Neutrophil (primary cell): ENCODE results near the gene C6orf47.
A peak's percentile ranks its signal among the peaks of the same experiment; 100 is the strongest.

Experiments
- H3K27ac ChIP-seq: fragments of 200-600 bp; sonication (generic); 2 replicates; pipeline ENCODE4 v1.5.1; 2016; ENCODE audit warnings: mild to moderate bottlenecking, moderate library complexity
- H3K27me3 ChIP-seq: fragments of 200-600 bp; sonication (generic); 2 replicates; pipeline ENCODE4 v1.6.0; 2016; ENCODE audit warnings: mild to moderate bottlenecking
- H3K36me3 ChIP-seq: fragments of 200-600 bp; sonication (generic); 2 replicates; pipeline ENCODE4 v1.5.1; 2017
- H3K4me1 ChIP-seq, 2 experiments: fragments of 200-600 bp in 1 of 2; sonication (generic) in 1 of 2; 1 replicate in 1 of 2; 2 replicates in 1 of 2; pipeline versions ENCODE4 v1.5.1 to v1.6.1; 2013 to 2016; ENCODE audit warnings: low read depth in 1 of 2, low read length in 1 of 2, mild to moderate bottlenecking in 1 of 2, moderate library complexity in 1 of 2; ENCODE audit not compliant: control insufficient read depth in 1 of 2, insufficient read depth in 1 of 2
- H3K4me3 ChIP-seq, 2 experiments: fragments of 200-600 bp in 1 of 2; sonication (generic) in 1 of 2; 1 replicate in 1 of 2; 2 replicates in 1 of 2; pipeline ENCODE4 v1.5.1; 2013 to 2016; ENCODE audit warnings: low read depth in 1 of 2, low read length in 1 of 2, mild to moderate bottlenecking in 1 of 2, moderate library complexity in 1 of 2
- H3K9me3 ChIP-seq: fragments of 200-600 bp; sonication (generic); 2 replicates; pipeline ENCODE4 v1.5.1; 2016
- TF ChIP-seq, protein P1 (sequence below): fragments of 200-600 bp; sonication (generic); IDR thresholded peaks from 2 replicates; pipeline ENCODE4 v1.5.1; 2016; ENCODE audit warnings: antibody characterized with exemption

The C6orf47 gene

DNA sequence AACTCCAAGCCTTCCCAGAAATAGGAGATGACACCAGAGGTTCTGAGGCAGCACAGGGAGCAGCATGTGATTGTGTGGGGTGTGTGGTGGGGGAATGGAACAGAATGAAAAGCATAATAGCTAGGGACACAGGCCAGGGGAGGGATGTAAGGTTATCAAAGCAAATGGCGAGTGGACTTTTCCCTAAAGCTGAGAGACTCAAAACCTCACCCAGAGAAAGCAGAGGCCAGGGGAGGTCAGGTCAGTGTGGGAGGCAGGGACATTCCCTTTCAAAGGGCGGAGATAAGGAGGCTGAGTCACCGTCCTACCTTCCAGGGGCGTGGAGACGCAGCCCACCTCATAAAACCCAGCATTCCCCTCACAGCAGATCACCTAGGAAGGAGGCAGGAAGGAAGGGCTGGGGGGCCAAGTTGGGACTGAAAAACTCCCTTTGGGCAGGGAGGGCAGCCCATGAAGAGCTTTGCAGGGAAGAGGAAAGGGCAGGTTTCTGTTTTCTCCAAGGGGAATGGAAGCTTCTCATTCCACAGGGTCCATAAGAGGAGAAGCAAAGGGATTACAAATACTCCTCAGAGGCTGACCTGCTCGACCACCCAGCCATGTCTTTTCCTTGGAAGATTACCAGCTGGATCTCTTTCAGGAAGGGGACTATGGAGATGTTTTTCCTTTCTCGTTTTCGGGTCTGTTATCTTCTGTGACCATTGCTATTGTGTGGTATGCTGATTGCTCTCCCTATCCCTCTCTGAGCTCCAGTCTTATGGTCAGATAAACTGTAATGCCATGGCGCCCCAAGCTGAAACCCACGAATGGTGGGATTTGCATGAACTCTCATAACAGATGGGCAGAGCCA, 29.9 kb upstream of the C6orf47 start:
- Histone ChIP-seq H3K4me1 (no peaks in the 10 kb centered on the region), H3K27ac (no peak overlapping the region), H3K27me3 (no peaks in the 10 kb centered on the region), H3K36me3 (peaks cover 100% of the 10 kb centered on the region), H3K4me3 (no peak overlapping the region), H3K9me3 (no peaks in the 10 kb centered on the region)
- TF ChIP-seq, protein P1, sequence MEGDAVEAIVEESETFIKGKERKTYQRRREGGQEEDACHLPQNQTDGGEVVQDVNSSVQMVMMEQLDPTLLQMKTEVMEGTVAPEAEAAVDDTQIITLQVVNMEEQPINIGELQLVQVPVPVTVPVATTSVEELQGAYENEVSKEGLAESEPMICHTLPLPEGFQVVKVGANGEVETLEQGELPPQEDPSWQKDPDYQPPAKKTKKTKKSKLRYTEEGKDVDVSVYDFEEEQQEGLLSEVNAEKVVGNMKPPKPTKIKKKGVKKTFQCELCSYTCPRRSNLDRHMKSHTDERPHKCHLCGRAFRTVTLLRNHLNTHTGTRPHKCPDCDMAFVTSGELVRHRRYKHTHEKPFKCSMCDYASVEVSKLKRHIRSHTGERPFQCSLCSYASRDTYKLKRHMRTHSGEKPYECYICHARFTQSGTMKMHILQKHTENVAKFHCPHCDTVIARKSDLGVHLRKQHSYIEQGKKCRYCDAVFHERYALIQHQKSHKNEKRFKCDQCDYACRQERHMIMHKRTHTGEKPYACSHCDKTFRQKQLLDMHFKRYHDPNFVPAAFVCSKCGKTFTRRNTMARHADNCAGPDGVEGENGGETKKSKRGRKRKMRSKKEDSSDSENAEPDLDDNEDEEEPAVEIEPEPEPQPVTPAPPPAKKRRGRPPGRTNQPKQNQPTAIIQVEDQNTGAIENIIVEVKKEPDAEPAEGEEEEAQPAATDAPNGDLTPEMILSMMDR: no peak

DNA sequence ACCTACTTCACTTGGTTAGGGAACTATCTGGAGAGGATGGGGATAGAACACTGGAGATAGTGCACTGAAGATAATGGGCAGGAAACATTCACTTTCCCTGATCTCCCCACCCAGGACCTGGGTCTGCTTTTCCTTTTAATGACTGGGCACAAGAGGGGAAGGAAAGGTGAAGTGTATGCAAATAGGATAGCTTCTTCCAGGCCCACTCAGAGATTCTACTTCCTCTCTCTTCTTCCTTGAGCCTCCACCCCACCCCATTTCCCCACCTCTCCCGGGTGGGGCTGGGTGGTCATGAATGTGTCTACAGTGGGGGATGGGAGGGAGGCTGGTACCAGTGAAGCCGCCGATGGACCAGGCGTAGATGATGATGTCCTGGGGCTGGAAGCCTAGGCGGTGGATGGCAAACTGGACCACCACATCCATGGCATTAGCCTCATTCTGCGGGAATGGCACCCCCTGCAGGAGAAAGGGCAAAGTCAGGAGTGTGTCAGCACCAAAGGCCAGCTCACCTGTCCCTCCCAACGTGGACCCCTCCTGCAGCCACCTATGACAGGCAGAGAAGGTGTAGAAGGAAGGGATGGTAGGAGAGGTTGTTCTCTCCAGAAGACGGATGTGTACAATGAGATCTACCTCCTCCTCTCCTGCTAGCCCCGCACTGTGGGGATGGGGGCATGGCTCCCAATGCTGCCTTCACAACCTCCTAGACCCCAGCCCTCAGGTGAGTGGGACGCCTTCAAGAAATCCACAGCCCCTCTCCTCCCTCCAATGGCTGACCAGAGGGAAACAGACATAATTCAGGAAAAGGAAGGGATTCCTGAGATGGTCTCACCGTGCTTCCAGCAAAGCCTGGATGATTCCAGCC, 28.9 kb upstream of the C6orf47 start:
- no peaks in the 10 kb centered on the region for H3K27me3 ChIP-seq
- peak overlapping the region; percentile 23 for H3K27ac ChIP-seq
- H3K4me1 ChIP-seq: no peaks in the 10 kb centered on the region
- H3K36me3 ChIP-seq: peaks cover 98% of the 10 kb centered on the region
- no peaks in the 10 kb centered on the region for H3K9me3 ChIP-seq
- H3K4me3 ChIP-seq: no peak overlapping the region
- TF ChIP-seq, protein P1: no peak

DNA sequence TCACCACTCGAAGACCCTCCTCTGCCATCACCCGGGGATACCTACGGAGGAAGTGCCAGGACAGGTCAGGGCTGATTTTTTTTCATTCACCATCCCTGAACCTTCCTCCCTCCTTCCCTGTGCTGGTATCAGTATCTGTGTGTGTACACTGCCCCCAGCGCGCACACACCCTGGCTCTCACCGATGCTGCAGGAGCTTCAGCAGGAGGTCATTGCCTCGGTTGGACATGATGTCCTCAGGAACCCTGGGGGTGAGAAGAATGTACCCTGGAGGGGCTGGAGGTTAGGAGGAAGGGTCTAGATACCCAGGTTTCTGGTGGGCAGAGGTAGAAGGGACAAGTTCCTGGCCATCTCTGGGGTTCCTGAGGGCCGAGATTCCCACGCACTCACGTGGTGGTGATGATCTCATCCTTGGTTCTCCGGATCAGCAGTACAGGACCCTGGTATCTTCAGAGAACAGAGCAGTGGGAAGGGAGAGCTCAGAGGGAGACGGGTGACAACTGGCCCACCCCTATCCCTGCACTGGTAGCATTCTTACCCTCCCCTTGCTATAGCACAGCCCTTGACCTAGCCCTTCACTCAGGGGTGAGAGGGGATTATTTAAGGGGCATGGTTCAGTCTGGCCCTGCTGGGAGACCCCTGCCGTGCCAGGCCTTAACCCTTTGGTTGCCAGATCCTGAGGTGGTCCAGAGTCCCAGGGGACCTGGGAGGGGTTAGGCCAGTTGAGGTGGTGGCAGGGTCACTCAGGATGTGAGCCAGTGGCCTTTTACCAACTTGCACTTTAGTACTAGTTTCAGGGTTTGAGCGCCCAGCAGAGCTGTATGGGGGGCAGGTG, 27.5 kb upstream of the C6orf47 start:
- Histone ChIP-seq H3K27ac (no peak overlapping the region), H3K4me3 (no peak overlapping the region), H3K27me3 (peaks cover 3% of the 10 kb centered on the region), H3K9me3 (no peaks in the 10 kb centered on the region), H3K36me3 (peaks cover 97% of the 10 kb centered on the region), H3K4me1 (peaks cover 0 to 4% of the 10 kb centered on the region in 2 experiments)
- TF ChIP-seq, protein P1: no peak

DNA sequence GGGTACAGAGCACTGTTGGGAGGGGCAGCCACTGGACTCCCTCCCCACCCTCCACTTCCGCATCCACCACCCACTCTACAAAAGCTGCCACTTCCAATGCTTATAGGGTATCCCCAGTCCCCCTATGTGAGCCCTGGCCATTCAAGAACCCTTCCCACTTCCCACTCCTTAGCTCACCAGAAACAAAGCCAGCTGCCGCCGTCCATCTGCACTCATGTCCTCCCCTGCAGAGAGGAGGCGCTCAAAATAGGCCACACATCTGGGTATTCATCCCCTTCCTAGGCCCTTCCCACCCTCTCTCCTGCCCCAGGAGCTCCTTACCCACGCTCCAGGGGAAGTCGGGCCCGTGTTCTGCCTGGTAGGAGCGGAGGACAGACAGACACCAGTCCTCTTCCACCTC, 26.7 kb upstream of the C6orf47 start:
- no peaks in the 10 kb centered on the region for H3K9me3 ChIP-seq
- H3K4me1 ChIP-seq: peaks cover 0 to 6% of the 10 kb centered on the region in 2 experiments
- H3K4me3 ChIP-seq: no peak overlapping the region
- TF ChIP-seq, protein P1: no peak
- H3K27me3 ChIP-seq: peaks cover 8% of the 10 kb centered on the region
- H3K36me3 ChIP-seq: peaks cover 93% of the 10 kb centered on the region
- no peak overlapping the region for H3K27ac ChIP-seq

DNA sequence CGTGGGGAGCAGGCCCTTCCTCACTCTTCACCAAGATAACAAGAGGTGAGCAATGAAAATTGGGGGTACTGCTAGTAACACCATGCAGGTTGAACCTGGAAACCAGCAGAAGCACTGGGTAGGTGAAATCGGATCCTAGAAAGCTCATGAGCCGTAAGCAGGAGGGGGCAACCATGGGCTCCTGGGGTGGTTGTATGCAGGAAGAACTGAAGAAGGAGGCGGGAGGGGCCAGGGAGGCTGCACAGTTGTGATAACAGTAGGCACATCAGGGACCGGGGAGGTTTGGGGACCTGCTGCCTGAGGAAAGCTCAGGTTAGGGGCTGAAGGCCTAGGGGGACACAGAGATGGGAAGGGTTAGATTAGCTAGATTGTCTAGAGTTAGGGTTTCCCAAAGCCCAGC, 25.9 kb upstream of the C6orf47 start:
- Histone ChIP-seq H3K27ac (peak overlapping the region; percentile 36), H3K4me1 (peaks cover 3 to 9% of the 10 kb centered on the region in 2 experiments), H3K36me3 (peaks cover 85% of the 10 kb centered on the region), H3K27me3 (peaks cover 16% of the 10 kb centered on the region), H3K4me3 (no peak overlapping the region), H3K9me3 (no peaks in the 10 kb centered on the region)
- TF ChIP-seq, protein P1: no peak
